ENCODE measurements around the gene SLC22A23. TPM values are rescaled to one million over a fixed set of nuclear protein-coding genes. Genes with fewer than 3 reads are reported as not detected.

SLC22A23 gene
- polyA plus RNA-seq, 6 donors from 2014 or later = 0.43 to 0.61 (median 0.52) TPM; not detected in 2

DNA sequence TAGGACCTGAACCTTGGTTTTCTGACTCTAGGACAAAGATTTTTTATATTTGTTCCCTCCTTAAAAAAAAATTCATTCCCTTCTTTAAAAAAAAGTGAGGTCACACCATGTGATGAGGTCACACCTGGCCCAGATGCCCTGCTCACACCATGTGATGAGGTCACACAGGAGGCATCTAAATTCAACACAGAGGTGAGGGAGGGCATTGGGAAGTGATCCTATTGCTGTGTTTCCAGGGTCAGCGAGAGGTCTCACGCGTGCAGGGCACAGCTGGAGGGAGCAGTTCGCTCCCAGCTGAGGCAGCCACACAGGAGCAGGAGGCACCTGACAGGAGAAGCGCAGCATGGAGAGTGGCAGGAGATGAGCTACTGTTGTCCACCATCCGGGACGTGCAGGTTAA, 92.5 kb downstream of the SLC22A23 start:
- Mint-ChIP-seq H3K4me1 (peaks cover 0 to 15% (median 5%) of the 10 kb centered on the region in 3 donors), H3K9me3 (no peaks in the 10 kb centered on the region), H3K36me3 (no peaks in the 10 kb centered on the region), H3K27me3 (peaks cover 0 to 13% (median 11%) of the 10 kb centered on the region in 3 donors), H3K27ac (no peak overlapping the region), H3K4me3 (no peak overlapping the region)
- ATAC-seq (ENCODE audit: low read depth in 2 of 2) = no peak
- DNase-seq = no peak

GRCh38 chr6:3363296-3364025, 93.4 kb downstream of the SLC22A23 start:
- peaks cover 0 to 13% (median 11%) of the 10 kb centered on the region in 3 donors for H3K27me3 Mint-ChIP-seq
- no peak overlapping the region for H3K4me3 Mint-ChIP-seq

GRCh38 chr6:3361312-3362037, 95.4 kb downstream of the SLC22A23 start:
- peaks cover 5 to 19% (median 8%) of the 10 kb centered on the region in 3 donors for H3K4me1 Mint-ChIP-seq
- no peak overlapping the region for H3K27ac Mint-ChIP-seq
- no peaks in the 10 kb centered on the region for H3K9me3 Mint-ChIP-seq
- H3K36me3 Mint-ChIP-seq = no peaks in the 10 kb centered on the region
- no peak for DNase-seq
- H3K27me3 Mint-ChIP-seq = peaks cover 0 to 13% (median 11%) of the 10 kb centered on the region in 3 donors
- ATAC-seq (ENCODE audit: low read depth in 2 of 2) = no peak
- H3K4me3 Mint-ChIP-seq = no peak overlapping the region

More at GRCh38 chr6:3363296-3364025, 93.4 kb downstream of the SLC22A23 start:
- Mint-ChIP-seq H3K27ac (no peak overlapping the region), H3K9me3 (no peaks in the 10 kb centered on the region), H3K36me3 (no peaks in the 10 kb centered on the region), H3K4me1 (peaks cover 0 to 16% (median 5%) of the 10 kb centered on the region in 3 donors)
- no peak for DNase-seq
- ATAC-seq (ENCODE audit: low read depth in 2 of 2) = no peak

GRCh38 chr6:3360727-3361045, 96.2 kb downstream of the SLC22A23 start:
- no peaks in the 10 kb centered on the region for H3K9me3 Mint-ChIP-seq
- no peak for DNase-seq
- H3K27ac Mint-ChIP-seq = no peak overlapping the region
- H3K27me3 Mint-ChIP-seq = peaks cover 2 to 13% (median 11%) of the 10 kb centered on the region in 3 donors
- peaks cover 13 to 25% (median 13%) of the 10 kb centered on the region in 3 donors for H3K4me1 Mint-ChIP-seq
- H3K4me3 Mint-ChIP-seq = no peak overlapping the region
- H3K36me3 Mint-ChIP-seq = no peaks in the 10 kb centered on the region
- ATAC-seq (ENCODE audit: low read depth in 2 of 2) = no peak

DNA sequence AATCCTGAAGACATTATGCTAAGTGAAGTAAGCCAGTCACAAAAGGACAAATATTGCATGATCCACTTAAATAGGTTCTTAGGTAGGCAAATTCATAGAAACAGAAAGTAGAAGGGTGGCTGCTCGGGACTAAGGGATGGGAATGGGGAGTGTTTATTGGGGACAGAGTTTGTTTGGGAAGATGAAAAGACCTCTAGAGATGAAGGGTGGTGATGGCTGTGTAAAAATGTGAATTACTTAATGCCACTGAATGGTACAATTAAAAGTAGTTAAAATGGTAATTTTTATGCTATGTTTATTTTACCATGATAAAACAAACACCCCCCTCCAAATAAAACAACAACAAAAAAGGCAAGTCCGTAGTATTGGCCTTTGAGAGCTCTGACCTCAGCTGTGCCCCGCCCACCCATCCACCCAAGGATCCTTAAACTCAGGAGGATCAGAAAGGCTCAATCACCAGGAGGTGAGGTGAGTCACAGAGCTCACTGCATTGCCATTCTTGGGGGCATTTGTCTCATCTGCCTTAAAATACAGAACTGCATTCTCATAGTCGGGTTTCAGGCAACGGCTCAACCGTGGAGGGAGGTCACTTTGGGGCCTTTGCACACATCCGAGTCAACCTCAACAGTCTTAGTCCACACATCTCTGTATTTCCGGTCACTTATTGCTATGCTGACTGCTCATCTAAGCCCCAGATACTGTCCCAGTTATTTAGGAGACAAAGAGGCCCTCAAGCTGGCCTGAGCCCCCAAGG, 96.7 kb downstream of the SLC22A23 start:
- Mint-ChIP-seq H3K27ac (peak overlapping the region in 1 of 6 donors; percentile 43), H3K4me1 (peaks cover 17 to 31% (median 18%) of the 10 kb centered on the region in 3 donors), H3K36me3 (no peaks in the 10 kb centered on the region), H3K27me3 (peaks cover 4 to 13% (median 9%) of the 10 kb centered on the region in 3 donors), H3K9me3 (no peaks in the 10 kb centered on the region), H3K4me3 (no peak overlapping the region)
- ATAC-seq (ENCODE audit: low read depth in 2 of 2) (no peak), DNase-seq (no peak)

GRCh38 chr6:3359101-3359752, 97.6 kb downstream of the SLC22A23 start:
- Mint-ChIP-seq H3K4me3 (no peak overlapping the region), H3K36me3 (no peaks in the 10 kb centered on the region), H3K9me3 (no peaks in the 10 kb centered on the region), H3K27ac (peak overlapping the region in 1 of 6 donors; percentile 69), H3K4me1 (peaks cover 22 to 39% (median 23%) of the 10 kb centered on the region in 3 donors), H3K27me3 (peaks cover under 1 to 7% (median 4%) of the 10 kb centered on the region in 3 donors)
- DNase-seq = no peak
- no peak for ATAC-seq (ENCODE audit: low read depth in 2 of 2)

GRCh38 chr6:3358413-3359100, 98.3 kb downstream of the SLC22A23 start:
- peaks cover 0 to 4% (median under 1%) of the 10 kb centered on the region in 3 donors for H3K27me3 Mint-ChIP-seq
- H3K4me3 Mint-ChIP-seq = peak overlapping the region in 1 of 8 donors; percentile 7
- DNase-seq (no peak), ATAC-seq (ENCODE audit: low read depth in 2 of 2) (no peak)
- H3K9me3 Mint-ChIP-seq = no peaks in the 10 kb centered on the region
- no peaks in the 10 kb centered on the region for H3K36me3 Mint-ChIP-seq
- H3K4me1 Mint-ChIP-seq = peaks cover 22 to 46% (median 27%) of the 10 kb centered on the region in 3 donors
- peak overlapping the region in 2 of 6 donors; percentile 43 to 69 for H3K27ac Mint-ChIP-seq

- H3K4me3 Mint-ChIP-seq = peak overlapping the region in 2 of 8 donors; percentile 7 to 37
- no peaks in the 10 kb centered on the region for H3K9me3 Mint-ChIP-seq
- no peaks in the 10 kb centered on the region for H3K36me3 Mint-ChIP-seq
- peaks cover 0 to 4% (median 0%) of the 10 kb centered on the region in 3 donors for H3K27me3 Mint-ChIP-seq
- ATAC-seq (ENCODE audit: low read depth in 2 of 2) (no peak), DNase-seq (no peak)
- peaks cover 22 to 55% (median 28%) of the 10 kb centered on the region in 3 donors for H3K4me1 Mint-ChIP-seq
- peak overlapping the region in 1 of 6 donors; percentile 55 for H3K27ac Mint-ChIP-seq
These were observed 99.2 kb downstream of the SLC22A23 start for GRCh38 chr6:3357678-3358077.

DNA sequence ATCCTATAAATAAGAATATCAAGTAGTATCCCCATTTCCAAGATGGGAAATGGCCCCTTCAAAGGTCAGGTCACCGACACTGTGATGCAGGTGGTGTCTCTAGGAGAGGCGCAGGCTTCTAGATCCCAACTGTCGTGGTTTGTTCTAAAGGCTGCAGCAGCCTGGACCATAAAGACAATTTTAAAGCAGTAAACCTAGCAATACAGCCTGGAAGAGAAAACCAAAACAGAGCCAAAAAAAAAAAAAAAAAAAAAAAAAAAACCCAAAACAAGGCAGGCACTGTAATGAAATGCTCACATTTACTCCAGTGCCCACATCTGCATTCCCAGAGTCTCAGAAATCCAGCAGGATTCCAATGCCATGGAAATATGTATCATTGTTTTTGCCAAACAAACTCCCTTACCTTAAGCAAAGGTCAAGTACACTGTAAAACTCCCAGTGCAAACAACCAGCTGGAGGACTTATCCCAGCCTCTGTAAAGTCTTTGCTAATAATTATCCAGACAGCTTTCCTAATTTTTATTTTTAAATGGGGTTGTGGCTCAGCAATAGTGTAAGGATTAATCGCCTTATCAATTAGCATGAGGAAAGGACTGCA, 99.9 kb downstream of the SLC22A23 start:
- DNase-seq = no peak
- Mint-ChIP-seq H3K36me3 (no peaks in the 10 kb centered on the region), H3K4me3 (peak overlapping the region; percentile 80 to 97 (median 90)), H3K4me1 (peaks cover 28 to 58% (median 32%) of the 10 kb centered on the region in 3 donors), H3K9me3 (no peaks in the 10 kb centered on the region), H3K27me3 (peaks cover 0 to 7% (median 0%) of the 10 kb centered on the region in 3 donors), H3K27ac (peak overlapping the region; percentile 93 to 99 (median 98))
- no peak for ATAC-seq (ENCODE audit: low read depth in 2 of 2)

- Mint-ChIP-seq H3K9me3 (no peaks in the 10 kb centered on the region), H3K4me3 (peak overlapping the region; percentile 80 to 97 (median 90)), H3K4me1 (peaks cover 28 to 58% (median 32%) of the 10 kb centered on the region in 3 donors), H3K27ac (peak overlapping the region; percentile 93 to 99 (median 98)), H3K36me3 (no peaks in the 10 kb centered on the region), H3K27me3 (peaks cover 0 to 7% (median 0%) of the 10 kb centered on the region in 3 donors)
- peak; percentile 89 for DNase-seq
- peak; percentile 96 to 97 for ATAC-seq (ENCODE audit: low read depth in 2 of 2)
These were observed 100.6 kb downstream of the SLC22A23 start for GRCh38 chr6:3356056-3356823.

DNA sequence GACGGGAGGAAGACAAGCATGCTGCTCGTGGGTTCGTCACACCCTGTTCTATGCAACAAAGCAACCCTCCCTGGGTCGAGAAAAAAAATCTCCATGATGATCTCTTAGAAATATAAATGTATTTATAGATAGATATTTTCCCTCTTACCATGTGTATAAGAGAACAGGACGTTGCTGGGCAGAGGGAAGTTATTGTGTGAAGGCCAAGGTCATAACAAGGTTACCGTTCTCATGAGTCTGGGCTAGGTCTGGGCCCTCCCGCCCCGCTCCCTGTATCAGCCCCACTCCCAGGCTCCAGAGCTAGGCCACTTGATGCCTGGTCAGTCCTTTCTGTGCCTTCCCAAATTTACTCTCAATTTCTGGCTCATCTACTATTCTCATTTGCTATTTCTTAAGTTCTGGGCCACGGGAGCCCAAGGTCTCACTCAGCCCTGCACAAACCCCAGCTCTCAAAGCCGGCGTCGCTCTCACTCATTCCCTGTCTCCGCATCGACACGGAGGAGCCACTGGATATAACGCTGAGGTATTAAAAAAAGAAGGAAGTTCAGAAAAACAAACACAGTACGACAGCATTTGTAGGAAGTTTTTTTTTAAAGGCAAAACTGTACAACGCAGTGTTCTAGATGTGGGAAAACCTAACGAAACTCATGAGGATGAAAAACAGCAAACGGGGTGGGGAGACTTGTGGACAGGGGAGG, 101.3 kb downstream of the SLC22A23 start:
- H3K27me3 Mint-ChIP-seq = peaks cover 0 to 7% (median 0%) of the 10 kb centered on the region in 3 donors
- H3K27ac Mint-ChIP-seq = peak overlapping the region; percentile 89 to 99 (median 94)
- peaks cover 28 to 58% (median 32%) of the 10 kb centered on the region in 3 donors for H3K4me1 Mint-ChIP-seq
- H3K36me3 Mint-ChIP-seq = no peaks in the 10 kb centered on the region
- ATAC-seq (ENCODE audit: low read depth in 2 of 2) (peak; percentile 1 to 5), DNase-seq (peak; percentile 38)
- H3K4me3 Mint-ChIP-seq = peak overlapping the region; percentile 79 to 97 (median 90)
- H3K9me3 Mint-ChIP-seq = no peaks in the 10 kb centered on the region

Data from naive B cell (primary cell).